HepG2 (cell line): ENCODE data around the gene RGL3. TPM values are rescaled to one million over a fixed set of nuclear protein-coding genes. Genes with fewer than 3 reads are reported as not detected.

Experiments
- ATAC-seq: fragments of 200-7000 bp; cut with Tn5 transposase; 3 replicates; pipeline ENCODE4 v1.9.1; 2020; ENCODE audit warnings: mild to moderate bottlenecking, moderate library complexity
- BruUV-seq: library from RNA; stranded (reverse); fragments of 400-500 nt; replicated peaks from 2 replicates; lab custom pipeline; 2021; lab: Mats Ljungman, UMichigan
- CTCF ChIA-PET: fragments of 300-600 bp; formaldehyde crosslinking; extraction: SDS; loops from one replicate; lab custom pipeline; 2021; ENCODE audit warnings: low total read pairs, inconsistent platforms, low intra/inter-chr PET ratio; lab: Yijun Ruan, JAX
- POLR2A ChIA-PET: fragments of 350-600 bp; sonication (Branson Sonifier 250); formaldehyde crosslinking; loops from one replicate; lab custom pipeline; 2020; ENCODE audit warnings: antibody characterized with exemption, inconsistent platforms; lab: Yijun Ruan, JAX
- DNase-seq: peaks from one replicate; pipeline ENCODE4 v3.0.0-alpha.2; 2015; ENCODE audit warnings: low spot score
- FAIRE-seq: peaks from 3 replicates; lab custom pipeline; 2011; peaks lifted over from hg19 to GRCh38; lab: Jason Lieb, UNC
- H2AFZ ChIP-seq: one replicate; pipeline ENCODE4 v1.6.1; 2011; ENCODE audit warnings: low read length, inconsistent platforms
- H3K27ac ChIP-seq: fragments of 300-600 bp; 3 replicates; pipeline ENCODE4 v1.8.0; 2011; ENCODE audit warnings: mixed run types, mild to moderate bottlenecking, mixed read lengths, low read length, inconsistent platforms; ENCODE audit not compliant: insufficient read depth; ENCODE audit errors: extremely low read length
- H3K27me3 ChIP-seq, 2 experiments: fragments of 200-600 bp in 1 of 2; 2 replicates in 1 of 2; 3 replicates in 1 of 2; pipeline versions ENCODE4 v1.6.0 to v1.8.0; 2011; ENCODE audit warnings: low read length in 2 of 2, mild to moderate bottlenecking in 2 of 2, moderate library complexity in 2 of 2, inconsistent platforms in 1 of 2; ENCODE audit not compliant: insufficient read depth in 2 of 2, control insufficient read depth in 1 of 2
- H3K36me3 ChIP-seq, 2 experiments: fragments of 200-600 bp in 1 of 2; replicated peaks in 1 of 2; 2 replicates in 1 of 2; 3 replicates in 1 of 2; pipeline versions ENCODE4 v1.5.1 to v1.8.0; 2011; ENCODE audit warnings: low read length in 2 of 2, inconsistent platforms in 1 of 2; ENCODE audit not compliant: insufficient read depth in 2 of 2, control insufficient read depth in 1 of 2
- H3K4me1 ChIP-seq: 2 replicates; pipeline ENCODE4 v1.5.1; 2012; ENCODE audit warnings: low read length, inconsistent platforms; ENCODE audit not compliant: insufficient read depth
- H3K4me2 ChIP-seq: 2 replicates; pipeline ENCODE4 v1.6.0; 2011; ENCODE audit warnings: low read depth, low read length, inconsistent platforms
- H3K4me3 ChIP-seq, 3 experiments: fragments of 200-600 bp in 1 of 3; sonication (generic), shearing (Covaris generic) in 1 of 3; replicated peaks in 1 of 3; 2 replicates each; pipeline ENCODE4 v1.5.1; 2011 to 2016; ENCODE audit warnings: low read length in 3 of 3, inconsistent platforms in 2 of 3, low read depth in 2 of 3, mild to moderate bottlenecking in 2 of 3, control low read depth in 1 of 3, mixed read lengths in 1 of 3; ENCODE audit not compliant: insufficient read depth in 1 of 3
- H3K79me2 ChIP-seq: one replicate; pipeline ENCODE4 v1.6.1; 2011; ENCODE audit warnings: low read length, inconsistent platforms; ENCODE audit not compliant: insufficient read depth
- H3K9ac ChIP-seq: 2 replicates; pipeline ENCODE4 v1.6.0; 2011; ENCODE audit warnings: mild to moderate bottlenecking, low read depth, low read length, inconsistent platforms; ENCODE audit not compliant: insufficient read depth
- H3K9me3 ChIP-seq: 2 replicates; pipeline ENCODE4 v1.5.1; 2012; ENCODE audit warnings: mild to moderate bottlenecking, low read length
- H4K20me1 ChIP-seq: 2 replicates; pipeline ENCODE4 v1.6.0; 2011; ENCODE audit warnings: inconsistent platforms, mild to moderate bottlenecking, low read length, moderate library complexity; ENCODE audit not compliant: insufficient read depth
- AGO1 ChIP-seq: fragments of 200-400 bp; formaldehyde crosslinking; IDR thresholded peaks from 2 replicates; pipeline ENCODE4 v1.6.1; 2017; ENCODE audit warnings: mild to moderate bottlenecking, low read depth, low read length, moderate library complexity; ENCODE audit not compliant: poor library complexity, severe bottlenecking
- CCAR2 ChIP-seq: fragments of 200-400 bp; formaldehyde crosslinking; optimal IDR thresholded peaks from 2 replicates; pipeline ENCODE3; 2018; ENCODE audit warnings: low read depth, mild to moderate bottlenecking, low read length, moderate library complexity
- CCDC6 ChIP-seq: sonication (generic); formaldehyde crosslinking; IDR thresholded peaks from 2 replicates; pipeline ENCODE4 v1.8.1; 2022; ENCODE audit warnings: mild to moderate bottlenecking, missing genetic modification reagents, moderate library complexity
- GLMP ChIP-seq: sonication (generic); formaldehyde crosslinking; IDR thresholded peaks from 2 replicates; pipeline ENCODE4 v1.9.0; 2021; ENCODE audit warnings: missing genetic modification reagents, mild to moderate bottlenecking, borderline replicate concordance
- IRF9 ChIP-seq: sonication (generic); formaldehyde crosslinking; IDR thresholded peaks from 2 replicates; pipeline ENCODE4 v1.8.0; 2022; ENCODE audit warnings: missing genetic modification reagents, mild to moderate bottlenecking, borderline replicate concordance
- KDM5A ChIP-seq: fragments of 200-600 bp; sonication (generic); IDR thresholded peaks from 2 replicates; pipeline ENCODE4 v1.7.0; 2018; ENCODE audit warnings: antibody characterized with exemption, mild to moderate bottlenecking, low read length, borderline replicate concordance
- ONECUT2 ChIP-seq: sonication (generic); formaldehyde crosslinking; IDR thresholded peaks from 2 replicates; pipeline ENCODE4 v1.4.0; 2020; ENCODE audit warnings: missing genetic modification reagents
- POLR2A ChIP-seq, 2 experiments: IDR thresholded peaks; 2 replicates each; pipeline ENCODE4 v1.6.1; 2011; ENCODE audit warnings: low read depth in 2 of 2, low read length in 2 of 2, mild to moderate bottlenecking in 1 of 2, moderate library complexity in 1 of 2; ENCODE audit not compliant: insufficient read depth in 1 of 2
- SKI ChIP-seq: fragments of 450-650 bp; IDR thresholded peaks from one replicate; pipeline ENCODE4 v1.6.1; 2018; ENCODE audit warnings: mild to moderate bottlenecking; ENCODE audit not compliant: partially characterized antibody
- SP1 ChIP-seq, 2 experiments: fragments of 450-650 bp in 1 of 2; sonication (generic) in 1 of 2; formaldehyde crosslinking in 1 of 2; IDR thresholded peaks; 2 replicates each; pipeline versions ENCODE4 v1.4.0 to v1.6.1; 2016 to 2020; ENCODE audit warnings: missing genetic modification reagents in 1 of 2
- SRF ChIP-seq: IDR thresholded peaks from 2 replicates; pipeline ENCODE4 v1.6.1; 2011; ENCODE audit warnings: mild to moderate bottlenecking, low read depth, low read length, moderate library complexity
- ZFX ChIP-seq: sonication (generic); formaldehyde crosslinking; IDR thresholded peaks from 2 replicates; pipeline ENCODE4 v1.4.0; 2020; ENCODE audit warnings: mild to moderate bottlenecking, low read depth, missing genetic modification reagents, moderate library complexity
- ZNF234 ChIP-seq: sonication (generic); formaldehyde crosslinking; conservative IDR thresholded peaks from 2 replicates; pipeline ENCODE4 v1.5.1; 2020; ENCODE audit warnings: mild to moderate bottlenecking, missing genetic modification reagents
- ZNF556 ChIP-seq: sonication (generic); formaldehyde crosslinking; IDR thresholded peaks from 2 replicates; pipeline ENCODE4 v1.4.0; 2020; ENCODE audit warnings: mild to moderate bottlenecking, missing genetic modification reagents, borderline replicate concordance
- ZNF687 ChIP-seq: sonication (generic); formaldehyde crosslinking; IDR thresholded peaks from 2 replicates; pipeline ENCODE4 v1.5.1; 2020; ENCODE audit warnings: mild to moderate bottlenecking, missing genetic modification reagents, moderate library complexity
- ZNF747 ChIP-seq: sonication (generic); formaldehyde crosslinking; IDR thresholded peaks from 2 replicates; pipeline ENCODE4 v1.8.1; 2023; ENCODE audit warnings: missing genetic modification reagents, mild to moderate bottlenecking, borderline replicate concordance
- WGBS: methylation state at CpG from one replicate; pipeline ENCODE4 v1.1.6; 2017; ENCODE audit warnings: low lambda C conversion rate; 5-methylcytosine and 5-hydroxymethylcytosine counted together
- in situ Hi-C: cut with HindIII; loops from 2 replicates; pipeline ENCODE4 v1.10.0; 2017; ENCODE audit warnings: low pct_unique_long_range_greater_than_20kb; ENCODE audit not compliant: extremely low pct_ligation_motif_present
- intact Hi-C: fragments of 100-400 bp; cut with micrococcal nuclease; formaldehyde crosslinking; loops from one replicate; pipeline ENCODE4 v1.10.0; 2022; ENCODE audit not compliant: unreplicated experiment
- polyA plus RNA-seq, 8 experiments: library from polyadenylated mRNA; depleted of rRNA in 3 of 8; stranded (reverse) in 7 of 8; unstranded in 1 of 8; fragments of >200 nt; fragmentation: Illumina TruSeq in 4 of 8; extraction: Trizol in 4 of 8; gene quantifications; 2 replicates each; pipeline versions ENCODE4 v1.2.1 to v1.2.3, GENCODE V29; 2011 to 2016; ENCODE audit warnings: low read depth in 4 of 8, missing spikeins in 1 of 8, mixed read lengths in 1 of 8; ENCODE audit not compliant: insufficient read depth in 1 of 8
- total RNA-seq, 5 experiments: library from RNA; depleted of rRNA; stranded (reverse); fragments of >200 nt; fragmentation: Illumina TruSeq; extraction: Trizol; gene quantifications; 2 replicates each; pipeline ENCODE4 v1.2.3, GENCODE V29; 2016; ENCODE audit warnings: low read depth in 1 of 5

Gene RGL3
- total and polyA plus RNA-seq, 2 of the 13 experiments (the other 11 are each of a cell fraction or from before 2014, with no cell fraction given): 4.2 to 7.6 TPM

GRCh38 chr19:11355160-11356073, 63.7 kb downstream of the RGL3 start, which contains the start of gene PLPPR2:
TSS of gene PLPPR2 (plus strand) at chr19:11355432. CDS start at chr19:11357674, 2,242 bp downstream.
- no peaks in the 10 kb centered on the region for H3K79me2 ChIP-seq
- ChIA-PET CTCF (no interaction called here), POLR2A (no interaction called here)
- H3K36me3 ChIP-seq: no peaks in the 10 kb centered on the region
- H3K4me3 ChIP-seq: peak within 1 kb of the TSS; percentile 54 to 69 (median 66); a peak in 5 of 6 replicates
- WGBS: 4% methylated on average over 25 of the region's 62 CpGs
- no peaks in the 10 kb centered on the region for H3K9me3 ChIP-seq
- no peak within 1 kb of the TSS for H3K27ac ChIP-seq
- ATAC-seq: peak; percentile 86
- no peak for FAIRE-seq
- H3K4me2 ChIP-seq: peak within 1 kb of the TSS; percentile 78
- H2AFZ ChIP-seq: no peak within 1 kb of the TSS
- BruUV-seq: no TSS peak
- in situ Hi-C loops: no loop called here
- H4K20me1 ChIP-seq: no peaks in the 10 kb centered on the region
- peaks cover 10% of the 10 kb centered on the region for H3K4me1 ChIP-seq
- intact Hi-C loops: no loop called here
- DNase-seq: peak; percentile 68
- H3K9ac ChIP-seq: peak within 1 kb of the TSS; percentile 60; the same call in 1 of the 2 replicates
- no peaks in the 10 kb centered on the region for H3K27me3 ChIP-seq
- no peak for TF ChIP-seq CCAR2
- TF ChIP-seq ONECUT2 (CRISPR knock-in tag): no peak
- peak in 1 of 2 experiments; percentile 44; a peak in 1 of 4 replicates for TF ChIP-seq POLR2A (IDR thresholded peaks at IDR 0.05; ENCODE audit: insufficient read depth in 1 of 2, low read depth in 2 of 2, low read length in 2 of 2)
- peak; percentile 59 for TF ChIP-seq ZNF687 (CRISPR knock-in tag)
- peak; percentile 23; the same call in 1 of the 2 replicates for TF ChIP-seq ZNF556 (CRISPR knock-in tag)
- 0 out of 2 replicates have a peak, but pooled peaks have one; percentile 11 for TF ChIP-seq IRF9 (CRISPR knock-in tag)
- TF ChIP-seq KDM5A: no peak
- peak; percentile 94 for TF ChIP-seq AGO1
- TF ChIP-seq SKI: peak; percentile 22
- peak; percentile 54; the same call in 1 of the 2 replicates for TF ChIP-seq ZNF747 (CRISPR knock-in tag)
- TF ChIP-seq ZNF234: no peak
- TF ChIP-seq ZFX (CRISPR knock-in tag): peak; percentile 59
- peak; percentile 38; the same call in 1 of the 2 replicates for TF ChIP-seq SRF
- 0 out of 2 replicates have a peak, but pooled peaks have one; percentile 35 for TF ChIP-seq CCDC6
- TF ChIP-seq SP1 (IDR thresholded peaks at IDR 0.05): no peak
- peak; percentile 39; the same call in 1 of the 2 replicates for TF ChIP-seq SP1 (CRISPR knock-in tag; IDR thresholded peaks at IDR 0.05)
- no peak for TF ChIP-seq GLMP
